NB4 (cell line): Measurements from ENCODE around the gene UBASH3A.

Experiments used
- CTCF ChIP-seq: IDR thresholded peaks from one replicate; pipeline ENCODE4 v1.5.1; 2012; ENCODE audit warnings: low read depth, low read length
- MAX ChIP-seq: IDR thresholded peaks from 2 replicates; pipeline ENCODE4 v1.6.1; 2011; ENCODE audit warnings: low read depth, low read length
- MYC ChIP-seq: IDR thresholded peaks from 2 replicates; pipeline ENCODE4 v1.6.1; 2011; ENCODE audit warnings: low read depth, low read length
- POLR2A ChIP-seq: IDR thresholded peaks from 2 replicates; pipeline ENCODE4 v1.6.1; 2011; ENCODE audit warnings: mild to moderate bottlenecking; ENCODE audit not compliant: insufficient read length; ENCODE audit errors: extremely low read depth

GRCh38 chr21:42475036-42475435 is 71.3 kb downstream of the UBASH3A start:
- TF ChIP-seq CTCF (no peak), POLR2A (no peak), MYC (no peak), MAX (no peak)
